ENCODE data around the gene TRABD2B.

GRCh38 chr1:47805921-47806361 is 191.2 kb downstream of the TRABD2B start:
- TF ChIP-seq CTCF (IDR thresholded peaks at IDR 0.05) (no peak), POLR2A (IDR thresholded peaks at IDR 0.05) (no peak)

All from prostate gland (tissue), 2 donors.